Measurements from ENCODE around the gene ATP6AP2.
"Not testable (repeated sequence)": the region's sequence is repeated elsewhere in the genome, so short reads cannot be mapped to it uniquely, and the experiment has no call there.

Gene ATP6AP2

GRCh38 chrX:40576291-40576690 lies 4.5 kb upstream of the ATP6AP2 start:
- DNase-seq, result no peak

DNA sequence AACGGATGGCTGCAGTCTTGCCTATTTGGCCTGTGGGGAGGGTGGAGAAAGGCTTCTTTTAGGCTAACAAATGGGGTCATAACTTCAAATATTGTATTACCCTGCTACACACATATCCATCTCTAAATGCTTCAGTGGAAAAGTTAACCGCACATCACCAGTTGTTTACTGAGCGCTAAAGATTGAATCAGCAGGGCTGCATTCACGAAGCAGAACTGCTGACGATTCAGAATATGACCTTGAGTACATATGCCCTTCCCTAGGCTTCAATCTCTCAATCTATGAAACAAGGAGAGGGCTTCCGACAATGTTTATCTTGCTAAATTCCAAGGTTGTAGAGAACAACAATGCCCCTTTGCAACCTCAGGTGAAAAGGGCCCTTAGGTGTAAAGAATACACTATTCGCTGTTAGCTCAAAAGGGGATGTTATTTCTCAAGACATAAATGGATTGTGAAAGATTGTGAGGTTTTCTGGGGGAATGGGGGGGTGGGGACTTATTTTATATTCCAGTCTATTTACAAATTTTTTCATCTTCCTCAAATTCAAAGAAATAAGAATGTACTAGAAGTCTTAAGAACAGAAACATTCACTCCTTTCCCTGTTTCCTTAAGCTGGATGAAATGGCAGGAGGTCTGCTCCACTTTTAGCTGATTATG lies 2.6 kb upstream of the ATP6AP2 start:
- no peak for DNase-seq

- DNase-seq, result no peak
Observed at GRCh38 chrX:40579141-40579540, 1.6 kb upstream of the ATP6AP2 start.

DNA sequence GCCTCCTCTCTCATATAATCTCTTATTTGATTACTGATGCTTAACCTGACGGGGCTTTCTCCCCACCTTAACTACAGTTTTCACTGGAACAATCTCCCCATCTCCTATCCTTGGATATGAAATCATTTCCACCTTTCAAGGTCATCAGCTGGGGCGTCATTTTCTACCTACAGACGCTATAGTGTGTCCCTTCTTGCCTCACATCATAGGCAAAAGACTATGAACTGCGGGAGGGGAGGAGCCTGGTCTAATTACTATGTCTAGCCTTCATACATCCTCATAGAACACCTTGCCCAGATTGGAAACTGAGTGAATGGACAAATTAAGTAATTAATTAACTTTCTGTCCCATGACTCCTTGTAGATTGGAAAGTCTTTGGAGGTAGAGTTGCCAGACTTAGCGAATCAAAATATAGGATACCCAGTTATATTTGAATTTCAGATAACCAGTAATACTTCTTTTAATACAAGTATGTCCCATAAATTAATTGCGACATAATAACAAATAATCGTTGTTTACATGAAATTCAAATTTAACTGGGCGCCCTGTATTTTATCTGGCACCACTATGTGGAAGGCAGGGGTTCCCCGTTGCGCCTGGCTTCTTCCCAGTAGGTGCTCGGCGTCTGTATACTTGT lies 752 bp upstream of the ATP6AP2 start:
- no peak for DNase-seq

GRCh38 chrX:40581336-40581920 lies 658 bp downstream of the ATP6AP2 start:
- peak; percentile 4 for DNase-seq

GRCh38 chrX:40582178-40582577 lies 1.4 kb downstream of the ATP6AP2 start:
- not testable (repeated sequence) for DNase-seq

DNA sequence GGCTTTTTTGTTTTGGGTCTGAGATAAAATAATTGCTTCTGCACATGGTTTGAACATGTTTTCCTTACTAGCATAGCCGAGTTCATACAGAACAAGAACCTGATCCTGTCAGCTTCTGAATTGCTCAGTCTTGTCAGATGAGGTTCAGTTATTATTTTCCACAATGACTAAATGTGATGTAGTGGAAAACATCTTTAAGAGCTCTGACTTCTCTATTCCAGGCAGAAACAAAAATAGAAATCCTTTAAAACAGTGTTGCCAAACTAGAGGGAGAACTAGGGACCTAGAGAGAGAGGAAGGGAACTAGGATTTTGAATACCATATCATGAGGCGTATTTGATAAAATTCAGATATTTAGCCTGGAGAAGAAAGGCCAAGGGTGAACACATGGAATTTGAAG lies 2.0 kb downstream of the ATP6AP2 start:
- DNase-seq, result no peak

- not testable (repeated sequence) for DNase-seq
Observed at GRCh38 chrX:40587623-40588022, 6.9 kb downstream of the ATP6AP2 start.

DNA sequence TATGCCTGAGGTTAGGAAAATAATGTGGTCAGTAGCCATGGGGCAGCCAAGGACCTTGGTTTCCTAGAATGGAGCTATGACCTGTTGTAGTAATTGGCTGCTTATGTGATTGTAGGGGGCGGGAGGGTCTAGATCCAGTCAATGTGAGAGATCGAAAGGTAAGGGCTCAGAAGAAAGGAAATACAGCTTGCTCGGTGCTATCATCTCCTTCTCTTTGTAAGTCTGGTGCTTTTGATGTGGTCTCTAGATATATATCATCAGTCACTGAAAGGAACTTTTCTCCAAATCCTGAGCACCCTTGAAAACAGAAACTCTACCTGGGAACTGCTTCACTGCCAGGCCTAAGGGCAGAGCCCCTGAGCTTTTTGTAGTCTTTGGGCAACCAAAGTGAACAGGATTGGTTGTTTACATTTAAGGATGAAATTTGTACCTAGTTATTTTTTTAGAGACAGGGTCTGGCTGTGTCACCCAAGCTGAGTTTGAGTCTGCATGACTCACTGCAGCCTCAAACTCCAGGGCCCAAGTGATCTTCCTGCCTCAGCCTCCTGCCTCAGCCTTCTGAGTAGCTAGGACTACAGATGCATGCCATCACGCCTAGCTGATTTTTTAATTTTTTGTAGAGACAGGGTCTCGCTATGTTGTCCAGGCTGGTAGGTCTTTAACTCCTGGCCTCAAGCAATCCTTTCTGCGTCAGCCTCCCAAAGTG lies 9.0 kb downstream of the ATP6AP2 start:
- peak; percentile 7 for DNase-seq

DNA sequence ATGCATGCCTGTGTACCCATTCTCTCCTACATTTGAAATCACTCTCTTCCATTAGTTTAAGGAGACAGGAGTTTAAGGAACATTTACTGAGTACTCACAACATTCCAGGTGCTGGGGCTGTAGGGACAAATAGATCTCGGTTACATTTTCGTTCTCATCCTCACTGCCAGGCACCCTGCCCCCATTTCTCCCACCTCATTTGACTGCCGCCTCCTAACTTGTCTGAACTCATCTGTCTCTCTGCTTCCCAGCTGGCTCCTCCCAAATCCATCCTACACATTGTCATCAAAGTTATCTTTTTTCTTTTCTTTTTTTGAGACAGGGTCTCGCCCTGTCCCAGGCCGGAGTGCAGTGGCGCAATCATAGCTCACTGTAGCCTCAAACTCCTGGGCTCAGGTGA lies 22.7 kb downstream of the ATP6AP2 start:
- no peak for DNase-seq

GRCh38 chrX:40607381-40607780 lies 26.6 kb downstream of the ATP6AP2 start:
- no peak for DNase-seq

GRCh38 chrX:40612511-40612910 lies 31.7 kb downstream of the ATP6AP2 start:
- no peak for DNase-seq

GRCh38 chrX:40615976-40616375 lies 35.2 kb downstream of the ATP6AP2 start:
- DNase-seq, result no peak

DNA sequence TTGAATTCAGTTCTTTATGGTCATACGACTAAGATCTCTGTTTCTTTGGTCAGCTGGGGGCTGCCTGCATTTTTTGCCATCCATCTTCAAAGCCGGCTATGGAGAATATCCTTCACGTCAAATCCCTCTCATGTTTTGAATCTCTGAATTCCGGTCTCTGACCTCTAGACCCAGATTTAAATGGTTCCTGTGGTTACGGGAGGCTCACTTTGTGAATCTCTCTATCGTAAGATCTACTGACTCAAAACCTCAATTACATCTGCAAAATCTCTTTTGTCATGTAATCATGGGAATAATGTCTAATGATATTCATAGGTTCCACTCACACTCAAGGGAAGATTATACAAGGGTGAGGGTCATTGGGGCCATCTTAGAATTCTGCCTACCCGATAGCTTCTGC lies 36.8 kb downstream of the ATP6AP2 start:
- no peak for DNase-seq

DNA sequence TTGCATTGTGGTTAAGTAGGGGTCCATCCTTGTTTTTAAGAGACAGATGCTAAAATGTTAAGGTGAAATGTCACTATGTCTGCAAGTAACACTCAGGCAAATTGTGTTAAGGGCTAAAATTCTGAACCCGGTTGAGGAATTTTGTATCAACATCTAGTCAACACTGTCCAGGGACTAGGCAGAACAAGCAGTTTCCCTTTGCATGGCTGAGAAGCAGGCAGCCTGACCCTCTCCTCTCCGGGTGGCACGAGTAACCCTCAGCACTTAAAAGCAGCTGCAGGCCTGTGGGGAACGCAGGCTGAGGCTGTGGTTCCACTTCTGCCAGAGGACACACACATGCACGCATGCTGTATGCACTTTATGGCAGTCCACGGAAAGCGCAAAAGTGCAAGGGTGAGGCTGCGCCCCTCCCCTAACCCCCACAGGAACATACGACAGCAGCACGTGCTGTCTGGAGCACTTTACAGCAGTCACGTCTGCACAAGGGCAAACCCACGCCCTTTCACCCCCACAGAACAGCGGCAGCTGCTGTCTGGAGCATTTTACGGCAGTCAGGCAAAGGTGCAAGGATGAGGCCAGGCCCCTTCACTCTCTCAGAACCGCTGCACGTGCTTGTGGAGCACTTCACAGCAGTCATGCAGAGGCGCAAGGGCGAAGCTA lies 41.8 kb downstream of the ATP6AP2 start:
- DNase-seq, result no peak

DNA sequence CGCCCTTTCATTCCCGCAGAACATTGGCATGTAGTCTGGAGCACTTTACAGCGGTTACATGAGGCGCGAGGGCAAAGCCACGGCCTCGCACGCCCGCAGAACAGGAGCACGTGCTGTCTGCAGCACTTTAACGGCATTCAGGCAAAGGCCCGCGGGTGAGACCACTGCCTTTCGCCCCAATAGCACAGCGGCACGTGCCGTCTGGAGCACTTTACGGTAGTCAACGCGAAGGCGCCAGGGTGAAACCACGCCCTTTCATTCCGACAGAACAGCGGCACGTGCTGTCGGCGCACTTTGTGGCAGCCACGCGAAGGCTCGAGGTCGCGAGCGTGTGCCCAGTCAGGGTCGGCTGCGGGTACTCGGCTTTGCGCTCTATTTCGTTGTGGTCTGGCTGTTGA lies 42.4 kb downstream of the ATP6AP2 start, which contains the start of gene MPC1L:
Gene MPC1L (plus strand): TSS at position 290 of the 398 bp plus-strand sequence. CDS start 138 bp downstream, outside the sequence.
- no peak for DNase-seq

GRCh38 chrX:40623665-40624064 lies 42.9 kb downstream of the ATP6AP2 start:
- no peak for DNase-seq

DNA sequence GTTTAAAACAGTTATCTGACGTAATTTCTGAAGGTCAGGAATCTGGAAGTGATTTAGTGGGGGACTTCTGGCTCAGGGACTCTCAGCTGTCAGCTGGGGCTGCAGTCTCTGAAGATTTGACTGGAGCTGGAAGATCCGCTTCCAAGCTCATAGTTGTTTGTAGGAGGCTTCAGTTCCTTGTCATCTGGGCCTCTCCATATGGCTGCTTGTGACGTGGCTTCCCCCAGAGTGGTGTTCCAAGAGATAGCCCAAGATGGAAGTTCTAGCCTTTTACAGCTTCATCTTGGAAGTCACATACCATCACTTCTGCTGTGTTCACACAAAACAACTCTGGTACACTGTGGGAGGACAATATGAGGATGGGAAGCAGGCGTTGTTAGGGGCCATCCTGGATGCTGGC lies 44.5 kb downstream of the ATP6AP2 start:
- DNase-seq, result no peak

DNA sequence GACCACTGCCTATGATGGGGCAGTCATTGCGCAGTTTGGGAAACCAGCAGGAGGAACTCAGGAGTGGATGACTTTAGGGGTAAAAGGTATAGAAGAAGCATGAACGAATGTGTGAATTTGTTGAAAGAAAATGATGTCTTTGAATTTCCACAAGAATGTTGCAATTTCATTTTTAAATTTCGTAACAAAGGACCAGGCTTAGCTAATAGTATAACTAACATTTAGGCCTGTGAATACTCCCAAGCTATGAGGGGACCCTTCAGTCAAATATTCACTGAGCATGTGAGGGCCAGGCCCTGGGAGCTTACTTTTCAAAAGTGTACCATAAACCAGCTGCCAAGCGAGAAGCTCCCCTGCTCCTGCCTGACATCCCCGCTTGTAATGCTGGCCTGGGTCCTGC lies 47.7 kb downstream of the ATP6AP2 start:
- no peak for DNase-seq

DNA sequence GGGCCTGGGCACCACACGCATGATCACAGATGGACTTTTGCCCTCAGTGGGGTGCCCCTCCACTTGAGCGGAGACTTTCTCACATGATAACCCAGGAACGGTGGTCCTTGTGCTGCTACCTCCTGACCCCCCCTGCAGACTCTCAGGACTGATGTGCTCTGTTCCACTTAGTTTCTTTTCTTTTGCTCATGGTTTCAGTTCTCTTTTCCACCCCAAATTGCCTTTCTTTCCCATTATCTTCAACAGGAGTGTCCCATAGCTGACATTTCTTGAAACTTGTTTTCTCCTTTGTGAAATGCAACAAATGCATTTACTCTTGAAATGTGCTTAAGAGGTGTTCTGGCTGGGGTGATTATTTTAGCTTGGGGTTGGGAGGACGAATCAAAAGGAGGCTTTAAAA lies 51.4 kb downstream of the ATP6AP2 start:
- no peak for DNase-seq

DNA sequence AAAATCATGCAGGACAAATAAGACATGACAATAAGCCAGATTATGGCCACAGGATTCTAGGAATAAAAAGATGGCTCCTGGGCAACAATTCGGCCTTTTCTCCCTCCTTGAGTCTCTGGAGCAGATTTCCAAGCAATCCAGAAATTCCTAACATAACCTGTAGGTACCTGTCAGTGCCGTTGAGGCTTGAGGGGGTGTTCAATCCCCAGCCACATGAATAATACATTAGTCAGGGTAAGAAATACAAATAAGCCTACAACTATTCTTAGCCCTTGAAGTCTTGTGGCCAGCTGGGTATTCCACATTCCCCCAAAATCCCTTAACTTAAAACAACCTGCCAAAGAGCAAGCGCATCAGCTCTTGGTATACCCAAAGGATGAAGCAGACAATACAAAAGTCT lies 56.9 kb downstream of the ATP6AP2 start:
- no peak for DNase-seq

GRCh38 chrX:40644176-40644575 lies 63.4 kb downstream of the ATP6AP2 start:
- DNase-seq, result no peak

DNA sequence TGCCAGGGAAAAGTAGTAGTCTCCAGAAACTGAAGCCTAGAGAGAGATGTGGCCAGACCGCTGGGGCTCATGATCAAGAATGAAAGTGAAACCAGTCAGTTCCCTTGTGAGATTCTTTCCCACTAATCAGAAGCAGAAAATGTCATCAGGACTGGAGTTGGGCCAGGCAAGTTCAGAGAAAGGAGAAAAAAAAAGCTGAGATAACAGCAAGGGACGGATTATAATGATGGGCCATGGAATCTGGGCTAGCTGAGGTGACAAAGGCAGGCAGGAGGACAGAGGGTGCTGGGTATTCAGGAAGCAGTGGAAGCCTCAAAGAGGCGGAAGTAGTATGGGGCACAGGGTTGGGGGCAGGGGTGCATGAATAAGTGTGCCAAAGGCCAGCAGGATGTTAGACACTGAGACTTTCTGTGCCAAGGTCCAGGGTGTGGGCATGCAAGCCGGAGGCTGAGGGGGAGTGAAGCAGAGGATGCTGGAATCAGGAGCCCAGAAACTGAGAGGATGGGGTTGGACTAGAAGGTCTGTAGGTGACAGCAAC lies 64.1 kb downstream of the ATP6AP2 start:
- DNase-seq, result peak; percentile 33

Data from activated naive CD4-positive, alpha-beta T cell treated with Interleukin-2 at 50 U/mL for 16 hours (primary cell).